ENCODE results near the gene RAB11FIP4. TPM values are rescaled to one million over a fixed set of nuclear protein-coding genes. Genes with fewer than 3 reads are reported as not detected.
A peak's percentile ranks its signal among the peaks of the same experiment; 100 is the strongest.

Gene RAB11FIP4
- total and polyA plus RNA-seq, 2 of the 13 experiments (the other 11 are each of a cell fraction or from before 2014, with no cell fraction given), result 28.0 to 89.3 TPM

DNA sequence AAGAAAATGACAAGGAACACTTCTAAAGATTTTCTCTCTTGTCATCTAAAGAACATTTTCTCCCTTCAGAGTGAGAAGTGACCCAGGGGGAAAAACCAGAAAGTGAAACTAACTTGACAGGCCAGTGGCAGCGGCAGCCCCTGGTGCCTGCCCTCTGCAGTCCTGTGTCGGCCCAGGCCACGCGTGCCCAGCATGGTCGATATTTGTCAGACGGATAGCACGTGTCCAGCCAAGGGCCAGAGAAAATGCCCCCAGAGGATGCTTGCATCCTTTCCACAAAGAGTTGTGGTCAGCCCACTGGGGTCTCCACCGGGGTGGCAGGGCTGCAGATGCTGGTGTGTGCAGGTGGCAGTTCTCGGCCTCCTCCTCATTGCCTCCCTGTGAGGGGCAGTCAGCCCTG is 176.6 kb downstream of the RAB11FIP4 start (continued):
- TF ChIP-seq, protein P1, sequence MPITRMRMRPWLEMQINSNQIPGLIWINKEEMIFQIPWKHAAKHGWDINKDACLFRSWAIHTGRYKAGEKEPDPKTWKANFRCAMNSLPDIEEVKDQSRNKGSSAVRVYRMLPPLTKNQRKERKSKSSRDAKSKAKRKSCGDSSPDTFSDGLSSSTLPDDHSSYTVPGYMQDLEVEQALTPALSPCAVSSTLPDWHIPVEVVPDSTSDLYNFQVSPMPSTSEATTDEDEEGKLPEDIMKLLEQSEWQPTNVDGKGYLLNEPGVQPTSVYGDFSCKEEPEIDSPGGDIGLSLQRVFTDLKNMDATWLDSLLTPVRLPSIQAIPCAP (CRISPR knock-in tag; IDR thresholded peaks at IDR 0.05; ENCODE audit: low read depth), result 0 out of 2 replicates have a peak, but pooled peaks have one; percentile 54
- TF ChIP-seq, protein P2, sequence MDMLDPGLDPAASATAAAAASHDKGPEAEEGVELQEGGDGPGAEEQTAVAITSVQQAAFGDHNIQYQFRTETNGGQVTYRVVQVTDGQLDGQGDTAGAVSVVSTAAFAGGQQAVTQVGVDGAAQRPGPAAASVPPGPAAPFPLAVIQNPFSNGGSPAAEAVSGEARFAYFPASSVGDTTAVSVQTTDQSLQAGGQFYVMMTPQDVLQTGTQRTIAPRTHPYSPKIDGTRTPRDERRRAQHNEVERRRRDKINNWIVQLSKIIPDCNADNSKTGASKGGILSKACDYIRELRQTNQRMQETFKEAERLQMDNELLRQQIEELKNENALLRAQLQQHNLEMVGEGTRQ (IDR thresholded peaks at IDR 0.05; ENCODE audit: low read depth, low read length), result no peak
- TF ChIP-seq, protein P2 (CRISPR knock-in tag; IDR thresholded peaks at IDR 0.05; ENCODE audit: borderline replicate concordance), result no peak
- peak; percentile 29; the same call in 1 of the 2 replicates for TF ChIP-seq ZFX (CRISPR knock-in tag; IDR thresholded peaks at IDR 0.05; ENCODE audit: low read depth)
- TF ChIP-seq ZNF510 (CRISPR knock-in tag; IDR thresholded peaks at IDR 0.05; ENCODE audit: low read depth), result no peak
- 0 out of 2 replicates have a peak, but pooled peaks have one; percentile 38 for TF ChIP-seq GATAD2A (CRISPR knock-in tag; IDR thresholded peaks at IDR 0.05)
- no peak for TF ChIP-seq ZNF792 (CRISPR knock-in tag; IDR thresholded peaks at IDR 0.05)
- TF ChIP-seq ZNF225 (CRISPR knock-in tag; IDR thresholded peaks at IDR 0.05), result 0 out of 2 replicates have a peak, but pooled peaks have one; percentile 56
- TF ChIP-seq, protein P3, sequence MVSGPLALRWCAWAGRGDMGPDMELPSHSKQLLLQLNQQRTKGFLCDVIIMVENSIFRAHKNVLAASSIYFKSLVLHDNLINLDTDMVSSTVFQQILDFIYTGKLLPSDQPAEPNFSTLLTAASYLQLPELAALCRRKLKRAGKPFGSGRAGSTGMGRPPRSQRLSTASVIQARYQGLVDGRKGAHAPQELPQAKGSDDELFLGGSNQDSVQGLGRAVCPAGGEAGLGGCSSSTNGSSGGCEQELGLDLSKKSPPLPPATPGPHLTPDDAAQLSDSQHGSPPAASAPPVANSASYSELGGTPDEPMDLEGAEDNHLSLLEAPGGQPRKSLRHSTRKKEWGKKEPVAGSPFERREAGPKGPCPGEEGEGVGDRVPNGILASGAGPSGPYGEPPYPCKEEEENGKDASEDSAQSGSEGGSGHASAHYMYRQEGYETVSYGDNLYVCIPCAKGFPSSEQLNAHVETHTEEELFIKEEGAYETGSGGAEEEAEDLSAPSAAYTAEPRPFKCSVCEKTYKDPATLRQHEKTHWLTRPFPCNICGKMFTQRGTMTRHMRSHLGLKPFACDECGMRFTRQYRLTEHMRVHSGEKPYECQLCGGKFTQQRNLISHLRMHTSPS (CRISPR knock-in tag; IDR thresholded peaks at IDR 0.05; ENCODE audit: low read depth), result peak; percentile 47; the same call in 1 of the 2 replicates
- TF ChIP-seq, protein P4, sequence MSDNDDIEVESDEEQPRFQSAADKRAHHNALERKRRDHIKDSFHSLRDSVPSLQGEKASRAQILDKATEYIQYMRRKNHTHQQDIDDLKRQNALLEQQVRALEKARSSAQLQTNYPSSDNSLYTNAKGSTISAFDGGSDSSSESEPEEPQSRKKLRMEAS (IDR thresholded peaks at IDR 0.05), result peak; percentile 43; the same call in 1 of the 2 replicates
- peak; percentile 71 for TF ChIP-seq BHLHE40 (IDR thresholded peaks at IDR 0.05; ENCODE audit: low read length)
- TF ChIP-seq SALL1 (CRISPR knock-in tag; IDR thresholded peaks at IDR 0.05), result peak; percentile 32; the same call in 1 of the 2 replicates
- peak; percentile 56; the same call in 1 of the 2 replicates for TF ChIP-seq MYC (CRISPR knock-in tag; IDR thresholded peaks at IDR 0.05; ENCODE audit: borderline replicate concordance)
- peak; percentile 15; the same call in 1 of the 2 replicates for TF ChIP-seq ZBTB7A (CRISPR knock-in tag; IDR thresholded peaks at IDR 0.05)
- TF ChIP-seq, protein P5, sequence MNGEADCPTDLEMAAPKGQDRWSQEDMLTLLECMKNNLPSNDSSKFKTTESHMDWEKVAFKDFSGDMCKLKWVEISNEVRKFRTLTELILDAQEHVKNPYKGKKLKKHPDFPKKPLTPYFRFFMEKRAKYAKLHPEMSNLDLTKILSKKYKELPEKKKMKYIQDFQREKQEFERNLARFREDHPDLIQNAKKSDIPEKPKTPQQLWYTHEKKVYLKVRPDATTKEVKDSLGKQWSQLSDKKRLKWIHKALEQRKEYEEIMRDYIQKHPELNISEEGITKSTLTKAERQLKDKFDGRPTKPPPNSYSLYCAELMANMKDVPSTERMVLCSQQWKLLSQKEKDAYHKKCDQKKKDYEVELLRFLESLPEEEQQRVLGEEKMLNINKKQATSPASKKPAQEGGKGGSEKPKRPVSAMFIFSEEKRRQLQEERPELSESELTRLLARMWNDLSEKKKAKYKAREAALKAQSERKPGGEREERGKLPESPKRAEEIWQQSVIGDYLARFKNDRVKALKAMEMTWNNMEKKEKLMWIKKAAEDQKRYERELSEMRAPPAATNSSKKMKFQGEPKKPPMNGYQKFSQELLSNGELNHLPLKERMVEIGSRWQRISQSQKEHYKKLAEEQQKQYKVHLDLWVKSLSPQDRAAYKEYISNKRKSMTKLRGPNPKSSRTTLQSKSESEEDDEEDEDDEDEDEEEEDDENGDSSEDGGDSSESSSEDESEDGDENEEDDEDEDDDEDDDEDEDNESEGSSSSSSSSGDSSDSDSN (CRISPR knock-in tag; IDR thresholded peaks at IDR 0.05), result 0 out of 2 replicates have a peak, but pooled peaks have one; percentile 26
- TF ChIP-seq, protein P6, sequence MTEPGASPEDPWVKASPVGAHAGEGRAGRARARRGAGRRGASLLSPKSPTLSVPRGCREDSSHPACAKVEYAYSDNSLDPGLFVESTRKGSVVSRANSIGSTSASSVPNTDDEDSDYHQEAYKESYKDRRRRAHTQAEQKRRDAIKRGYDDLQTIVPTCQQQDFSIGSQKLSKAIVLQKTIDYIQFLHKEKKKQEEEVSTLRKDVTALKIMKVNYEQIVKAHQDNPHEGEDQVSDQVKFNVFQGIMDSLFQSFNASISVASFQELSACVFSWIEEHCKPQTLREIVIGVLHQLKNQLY (CRISPR knock-in tag; IDR thresholded peaks at IDR 0.05), result peak; percentile 77
- TF ChIP-seq ZSCAN30 (CRISPR knock-in tag; IDR thresholded peaks at IDR 0.05), result no peak

All from HepG2 (cell line).